GM19328 (cell line): ENCODE measurements around the gene PARN.
"Not testable (repeated sequence)": the region's sequence is repeated elsewhere in the genome, so short reads cannot be mapped to it uniquely, and the experiment has no call there.

Experiments
- ATAC-seq: cut with Tn5 transposase; IDR thresholded peaks from one replicate; pipeline ENCODE4 v1.9.1; 2021; ENCODE audit warnings: mild to moderate bottlenecking, moderate library complexity; ENCODE audit not compliant: unreplicated experiment

PARN gene

DNA sequence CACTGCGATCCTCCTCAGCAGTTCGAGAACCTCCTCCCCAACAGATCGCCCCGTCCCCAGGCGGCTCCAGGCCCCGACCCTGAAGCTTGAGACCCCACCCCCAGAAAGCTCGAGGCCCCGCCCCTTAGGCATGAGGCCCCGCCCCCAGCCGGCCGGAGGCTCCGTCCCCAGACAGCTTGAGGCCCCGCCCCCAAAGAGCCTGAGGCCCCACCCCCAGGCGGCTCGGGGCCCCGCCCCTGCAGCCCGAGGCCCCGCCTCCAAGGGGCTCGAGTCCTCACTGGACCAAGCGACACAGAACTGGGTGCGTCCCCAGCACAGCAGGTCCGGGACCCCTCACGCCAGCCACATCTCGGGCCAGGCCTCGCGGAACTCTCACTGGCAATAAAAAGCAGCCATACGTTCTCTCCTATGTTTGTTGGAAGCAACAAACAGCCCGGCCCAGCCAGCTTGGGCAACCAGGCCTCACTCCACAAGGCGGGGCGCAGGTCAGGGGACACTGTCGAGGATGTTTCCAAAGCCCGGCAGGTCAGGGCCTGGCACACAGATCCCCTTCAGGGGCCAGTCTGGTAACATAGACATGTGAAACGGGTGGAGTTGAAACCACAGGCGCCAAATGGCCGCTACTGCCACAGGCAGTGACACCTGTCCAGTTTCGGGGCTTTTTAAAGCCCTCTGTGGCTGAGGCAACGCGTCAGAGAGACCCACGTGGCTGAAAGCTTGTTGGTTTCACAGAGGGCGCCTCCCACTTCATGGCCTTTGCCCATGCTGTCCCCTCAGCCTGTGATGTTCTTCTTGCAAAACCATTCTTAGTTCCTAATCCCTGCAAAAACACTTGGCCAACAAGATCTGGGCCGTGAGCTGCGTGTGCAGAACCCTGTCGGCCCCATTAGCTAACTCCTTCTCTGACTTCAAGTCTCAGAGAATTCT is 224.2 kb downstream of the PARN start:
- ATAC-seq = peak; percentile 90

DNA sequence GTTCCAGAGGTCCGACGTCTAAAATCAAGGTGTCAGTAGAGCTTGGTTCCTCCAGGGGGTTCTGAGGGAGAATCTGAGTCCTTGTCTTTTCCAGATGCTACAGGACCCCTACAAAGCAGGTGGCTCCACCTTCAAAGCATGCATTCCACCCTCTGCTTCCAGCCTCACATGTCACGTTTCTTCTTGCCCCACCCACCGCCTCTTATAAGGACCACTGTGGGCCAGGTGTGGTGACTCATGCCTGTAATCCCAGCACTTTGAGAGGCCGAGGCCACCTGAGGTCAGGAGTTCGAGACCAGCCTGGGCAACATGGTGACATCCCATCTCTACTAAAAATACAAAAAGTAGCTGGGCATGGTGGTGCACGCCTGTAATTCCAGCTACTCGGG is 227.1 kb downstream of the PARN start:
- not testable (repeated sequence) for ATAC-seq

DNA sequence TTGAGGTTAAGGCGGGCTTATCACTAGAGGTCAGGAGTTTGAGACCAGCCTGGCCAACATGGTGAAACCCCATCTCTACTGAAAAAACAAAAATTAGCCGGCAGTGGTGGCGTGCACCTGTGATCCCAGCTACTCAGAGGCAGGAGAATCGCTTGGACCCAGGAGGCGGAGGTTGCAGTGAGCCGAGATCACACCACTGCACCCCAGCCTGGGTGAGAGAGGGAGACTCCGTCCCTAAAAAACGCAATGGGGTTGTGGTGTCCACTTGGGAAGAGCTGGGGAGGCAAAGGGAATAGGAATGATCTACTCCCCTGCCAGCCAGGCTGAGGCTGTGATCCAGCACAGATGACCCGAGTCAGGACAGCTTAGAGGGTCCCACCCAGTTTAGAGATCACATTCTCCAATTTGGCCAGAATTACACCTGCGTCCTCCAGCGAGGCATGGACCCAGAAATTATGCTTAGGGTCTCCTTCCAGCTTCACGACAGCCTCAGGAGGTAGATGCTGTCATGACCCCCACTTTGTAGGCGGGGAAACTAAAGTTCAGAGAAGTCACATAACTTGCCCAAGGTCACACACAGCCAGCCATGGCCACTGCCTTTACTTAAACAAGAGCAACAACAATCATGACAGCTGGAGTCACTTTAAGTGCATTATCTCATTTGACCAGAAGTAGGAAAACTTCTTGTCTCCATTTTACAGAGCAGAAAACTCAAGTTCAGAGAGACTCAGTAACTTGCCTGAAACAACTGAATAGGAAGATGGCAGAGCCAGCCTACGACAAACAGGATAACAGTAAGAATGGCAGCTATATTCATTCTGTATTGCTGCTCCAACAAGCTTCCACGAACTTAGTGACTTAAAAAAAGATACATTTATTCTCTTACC is 227.7 kb downstream of the PARN start:
- ATAC-seq = not testable (repeated sequence)

DNA sequence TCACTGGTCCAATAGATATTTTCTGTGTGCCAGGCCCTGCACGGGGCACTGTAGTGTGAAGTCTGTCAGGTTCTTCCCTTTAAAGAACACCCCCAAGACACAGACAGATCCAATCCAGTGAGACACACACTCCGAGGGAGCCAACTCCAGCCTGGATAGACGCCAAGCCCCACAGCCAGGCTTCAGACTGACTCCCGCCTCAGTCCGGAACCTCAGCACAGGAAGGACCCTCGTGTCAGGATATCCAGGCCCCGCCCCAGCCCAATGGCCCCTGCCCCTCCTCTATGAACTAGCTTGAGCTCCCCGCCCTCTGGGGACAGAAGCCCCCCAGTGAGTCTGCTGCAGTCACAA is 228.4 kb downstream of the PARN start:
- not testable (repeated sequence) for ATAC-seq

DNA sequence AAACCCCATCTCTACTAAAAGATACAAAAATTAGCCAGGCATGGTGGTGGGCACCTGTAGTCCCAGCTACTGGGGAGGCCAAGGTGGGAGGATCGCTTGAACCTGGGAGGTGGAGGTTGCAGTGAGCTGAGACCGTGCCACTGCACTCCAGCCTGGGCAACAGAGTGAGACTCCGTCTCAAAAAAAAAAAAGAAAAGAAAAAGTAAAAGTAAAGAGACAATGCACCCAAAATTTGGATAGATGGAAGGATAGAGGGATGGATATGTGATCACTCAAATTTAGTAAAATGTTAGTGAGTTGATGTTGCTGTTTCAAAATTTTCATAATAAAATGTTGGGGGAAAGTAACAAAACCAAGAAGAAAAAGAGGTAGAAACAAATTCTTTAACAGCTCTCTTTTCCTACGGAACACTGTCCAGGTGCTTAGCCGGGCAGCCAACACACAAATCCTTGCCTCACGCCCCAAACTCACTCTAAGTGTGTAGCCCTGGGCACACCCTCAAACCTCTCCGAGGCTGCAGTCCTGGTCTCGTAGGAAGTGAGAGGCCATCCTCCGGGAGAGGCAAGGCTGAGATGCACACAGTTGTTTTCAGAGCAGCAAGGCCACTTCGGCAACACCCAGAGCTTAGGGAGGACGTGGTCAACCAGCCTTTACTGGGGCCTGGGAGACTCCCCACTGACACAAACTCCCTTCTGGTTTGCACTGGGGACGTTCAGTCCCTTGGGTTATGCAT is 228.9 kb downstream of the PARN start:
- ATAC-seq = not testable (repeated sequence)

DNA sequence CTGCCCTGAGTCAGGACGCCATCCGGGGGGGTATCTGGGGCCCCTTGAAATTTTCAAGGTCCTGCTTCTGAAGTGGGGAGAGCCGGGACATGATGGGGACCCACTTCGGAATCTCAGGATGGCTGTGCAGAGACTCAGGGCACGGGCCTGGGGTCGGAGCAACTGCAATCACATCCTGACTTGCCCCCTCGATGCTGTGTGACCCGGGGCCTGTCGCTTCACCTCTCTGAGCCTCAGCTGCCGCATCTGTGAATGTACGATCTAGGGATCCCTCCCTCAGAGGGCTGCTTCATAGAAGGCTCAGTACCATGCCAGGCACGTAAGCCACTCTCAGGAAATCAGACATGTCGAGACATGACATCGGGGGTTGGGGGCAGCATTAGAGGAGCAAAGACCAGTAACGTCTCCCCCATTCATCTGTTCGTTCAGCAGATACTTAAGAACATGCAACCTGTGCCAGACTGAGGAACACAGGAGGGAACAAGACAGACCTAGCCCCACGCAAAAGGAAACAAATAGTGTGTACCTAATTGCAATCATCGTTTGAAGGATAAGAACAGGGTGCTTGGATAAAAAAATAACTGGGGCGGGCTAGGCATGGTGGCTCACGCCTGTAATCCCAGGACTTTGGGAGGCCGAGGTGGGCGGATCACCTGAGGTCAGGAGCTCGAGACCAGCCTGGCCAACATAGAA is 229.6 kb downstream of the PARN start:
- ATAC-seq = no peak

DNA sequence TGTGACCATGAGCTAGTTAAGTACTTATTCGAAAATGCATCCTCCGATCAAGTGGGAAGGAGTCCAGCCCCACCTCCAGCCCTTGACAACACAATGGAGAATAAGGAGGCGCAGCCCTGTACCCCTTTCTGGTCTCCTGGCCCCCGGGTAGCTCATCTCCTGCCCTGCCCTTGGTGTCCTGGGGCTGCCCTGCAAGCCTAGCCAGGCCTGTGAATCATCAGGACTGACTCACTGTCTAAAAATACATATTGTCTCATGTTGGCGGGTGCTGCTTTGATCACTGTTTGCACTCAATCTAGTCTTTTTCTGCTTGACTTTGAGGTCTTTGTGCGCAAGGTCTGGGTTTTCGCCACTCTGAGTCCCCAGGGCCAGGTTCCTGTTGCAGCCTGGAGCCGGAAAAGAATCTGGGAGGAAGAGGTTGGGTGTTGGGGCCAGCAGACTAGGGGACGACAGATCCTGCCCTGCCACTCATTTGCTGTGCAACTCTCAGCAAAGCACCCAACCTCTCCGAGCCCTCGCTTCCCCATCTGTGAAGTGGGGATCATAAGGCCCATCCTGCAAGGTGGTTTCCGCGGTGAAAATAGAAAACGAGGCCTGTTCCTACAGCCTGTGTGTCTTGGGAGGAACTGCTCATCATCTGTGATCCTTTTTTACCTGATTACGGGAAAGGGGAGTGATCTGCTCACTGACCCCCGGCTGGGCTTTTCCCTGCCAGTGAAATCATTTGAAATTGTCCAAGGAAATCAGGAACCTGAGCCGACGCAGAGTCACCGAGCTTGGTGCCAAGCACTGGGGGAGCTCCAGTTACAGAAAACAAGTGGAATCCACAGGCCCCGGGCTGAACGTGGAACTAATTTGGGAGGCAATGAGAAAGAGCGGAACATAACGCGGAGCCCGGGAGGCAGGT is 230.4 kb downstream of the PARN start:
- no peak for ATAC-seq

DNA sequence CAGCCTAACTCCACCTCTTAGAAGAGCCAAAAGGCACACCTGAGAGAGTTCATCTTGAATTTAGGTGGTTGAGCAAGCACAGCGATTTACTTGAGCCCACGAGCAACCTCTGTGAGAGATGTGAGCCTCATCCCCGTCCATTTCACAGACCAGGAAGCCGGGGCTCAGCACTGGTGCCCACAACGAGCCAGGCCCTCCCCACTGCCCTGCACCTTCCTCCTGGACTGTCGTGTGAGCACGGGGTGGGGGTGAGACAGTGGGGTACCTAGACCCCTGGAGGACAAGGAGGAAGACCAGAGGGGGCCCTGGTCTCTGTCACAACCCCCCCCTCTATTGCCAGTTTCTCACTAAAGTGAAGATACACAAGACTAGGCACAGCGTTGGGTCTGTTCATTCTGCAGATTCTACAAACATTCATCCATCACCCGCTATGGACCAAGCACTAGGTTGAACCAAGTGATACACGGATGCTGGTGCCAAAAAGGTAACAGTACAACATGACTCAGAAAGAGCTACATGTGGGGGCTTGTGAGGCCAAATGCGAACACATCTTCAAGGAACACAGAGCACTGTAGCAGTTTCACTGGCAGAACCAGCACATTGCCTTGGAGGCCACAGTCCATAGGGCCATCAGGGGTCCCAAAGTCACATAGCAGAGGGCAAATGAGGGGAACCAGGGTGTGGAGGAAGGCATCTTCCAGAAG is 231.9 kb downstream of the PARN start:
- ATAC-seq = no peak

DNA sequence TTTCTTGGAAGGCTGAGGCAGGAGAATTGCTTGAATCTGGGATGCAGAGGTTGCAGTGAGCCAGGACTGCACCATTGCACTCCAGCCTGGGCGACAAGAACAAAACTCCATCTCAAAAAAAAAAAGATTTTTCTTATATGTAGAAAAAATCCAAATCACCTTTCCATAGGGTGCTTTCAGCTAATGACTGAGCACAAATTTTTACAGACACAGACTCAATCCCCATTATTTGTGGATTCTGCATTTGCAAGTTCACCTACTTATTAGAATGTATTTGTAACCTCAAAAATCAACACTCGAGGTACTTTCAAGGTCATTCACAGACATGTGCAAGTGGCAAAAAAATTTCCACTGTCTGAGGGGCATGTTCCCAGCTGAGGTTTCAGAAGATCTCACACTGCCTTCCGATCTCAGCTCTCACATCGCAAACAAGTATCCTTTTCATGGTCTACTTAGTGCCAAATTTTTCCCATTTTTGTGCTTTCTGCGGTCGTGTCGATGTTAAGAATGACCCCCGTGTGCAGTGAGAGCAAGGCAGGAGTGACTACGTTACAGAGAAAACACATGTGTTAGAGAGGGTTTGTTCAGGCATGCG is 234.3 kb downstream of the PARN start:
- not testable (repeated sequence) for ATAC-seq

DNA sequence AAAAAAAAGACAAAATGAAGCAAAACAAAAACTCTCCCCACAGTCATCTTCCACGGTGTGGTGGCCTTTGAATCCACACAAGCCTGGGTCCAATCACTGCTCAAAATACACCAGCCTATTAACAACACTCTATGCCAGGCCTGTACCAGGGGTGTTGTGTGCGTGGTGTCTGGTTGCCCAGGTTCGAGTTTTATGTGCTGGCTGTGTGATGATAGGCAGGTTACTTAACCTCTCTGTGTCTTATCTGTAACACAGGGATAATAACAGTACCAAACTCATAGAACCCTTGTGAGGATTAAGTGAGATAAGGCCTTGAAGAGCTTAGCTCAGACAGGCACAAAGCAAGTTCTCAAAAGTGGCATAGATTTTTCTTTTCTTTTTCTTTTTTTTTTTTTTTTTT is 235.2 kb downstream of the PARN start:
- no peak for ATAC-seq

DNA sequence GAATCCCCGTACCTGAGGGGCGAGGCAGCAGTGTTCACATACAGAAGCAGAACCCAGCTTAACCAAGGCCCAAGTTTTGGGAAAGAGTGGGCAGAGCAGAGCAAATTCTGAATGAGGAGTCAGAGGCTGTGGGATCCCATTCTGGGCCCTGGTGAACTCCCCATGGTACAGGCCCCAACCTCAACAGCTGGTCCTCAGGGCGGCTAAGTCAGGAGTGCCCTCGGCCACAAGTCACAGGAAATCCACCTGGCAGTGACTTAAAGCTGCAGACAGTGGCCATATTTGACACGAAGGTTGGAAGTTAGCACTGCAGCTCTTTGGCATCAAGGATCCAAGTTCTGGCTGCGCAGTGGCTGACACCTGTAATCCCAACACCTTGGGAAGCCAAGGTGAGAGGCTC is 237.1 kb downstream of the PARN start:
- ATAC-seq = no peak

DNA sequence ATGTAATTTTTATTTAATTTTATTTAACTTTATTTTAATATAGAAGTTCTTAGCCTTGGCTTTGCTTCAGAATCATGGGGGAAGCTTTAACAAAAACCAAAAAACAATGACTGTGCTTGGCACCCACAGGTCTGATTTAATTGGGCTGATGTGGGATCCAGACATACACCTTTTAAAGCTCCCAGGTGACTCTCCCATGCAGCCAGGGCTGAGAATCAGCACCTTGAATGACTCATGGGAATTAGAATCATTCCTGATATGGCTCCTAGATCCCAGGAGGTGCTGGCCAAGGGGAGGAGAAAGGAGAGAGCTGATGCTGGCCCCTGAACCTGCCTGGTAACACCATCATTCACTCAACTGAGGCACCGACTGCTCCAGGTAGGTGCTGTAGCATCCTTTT is 240.7 kb downstream of the PARN start:
- no peak for ATAC-seq

DNA sequence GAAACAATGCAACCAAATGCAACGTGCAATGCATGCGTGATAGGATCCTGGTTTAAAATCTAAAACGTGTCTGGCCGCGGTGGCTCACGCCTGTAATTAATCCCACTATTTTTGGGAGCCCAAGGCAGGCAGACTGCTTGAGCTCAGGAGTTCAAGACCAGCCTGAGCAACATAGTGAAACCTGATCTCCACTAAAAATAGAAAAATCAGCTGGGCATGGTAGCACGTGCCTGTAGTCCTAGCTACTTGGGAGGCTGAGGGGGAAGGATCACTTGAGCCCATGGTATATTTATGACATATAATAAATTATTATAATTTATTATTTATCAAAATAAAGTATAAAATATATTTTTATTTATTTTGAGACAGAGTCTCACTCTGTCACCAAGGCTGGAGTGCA is 241.8 kb downstream of the PARN start:
- ATAC-seq = no peak

DNA sequence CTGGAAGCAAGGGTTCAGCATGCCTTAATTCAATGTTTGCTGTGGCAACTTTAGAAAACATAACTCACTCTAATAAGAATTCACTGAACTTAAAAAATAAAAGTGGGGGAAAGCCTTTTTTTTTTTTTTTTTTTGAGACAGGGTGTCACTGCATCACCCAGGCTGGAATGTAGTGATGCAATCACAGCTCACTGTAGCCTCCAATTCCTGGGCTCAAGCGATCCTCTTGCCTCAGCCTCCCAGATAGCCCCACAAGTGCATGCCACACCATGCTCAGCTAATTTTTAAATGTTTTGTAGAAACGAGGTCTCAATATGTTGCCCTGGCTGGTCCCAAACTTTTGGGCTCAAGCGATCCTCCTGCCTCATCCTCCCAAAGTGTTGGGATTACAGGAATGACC is 243.9 kb downstream of the PARN start:
- ATAC-seq = no peak
